GM12873 (cell line): ENCODE measurements around the gene RBM19.

Source experiments
- CTCF ChIP-seq: IDR thresholded peaks from 2 replicates; pipeline ENCODE4 v1.5.1; 2012; ENCODE audit warnings: low read depth, mild to moderate bottlenecking, moderate library complexity, low read length, control low read depth; ENCODE audit not compliant: insufficient read depth; ENCODE audit errors: missing control alignments

Gene RBM19

GRCh38 chr12:113853491-113853890, 112.6 kb downstream of the RBM19 start:
- no peak for TF ChIP-seq CTCF

- no peak for TF ChIP-seq CTCF
These were observed 113.2 kb downstream of the RBM19 start for GRCh38 chr12:113852695-113853490.

- TF ChIP-seq CTCF = no peak
These were observed 113.9 kb downstream of the RBM19 start for GRCh38 chr12:113852264-113852663.

GRCh38 chr12:113850309-113851056, 115.6 kb downstream of the RBM19 start:
- TF ChIP-seq CTCF = no peak

- TF ChIP-seq CTCF = no peak
These were observed 118.3 kb downstream of the RBM19 start for GRCh38 chr12:113847856-113848255.

- TF ChIP-seq CTCF = no peak
These were observed 119.0 kb downstream of the RBM19 start for GRCh38 chr12:113846883-113847755.

GRCh38 chr12:113845900-113846674, 120.0 kb downstream of the RBM19 start:
- no peak for TF ChIP-seq CTCF
